ENCODE results near the gene GRAPL.
"Not testable (repeated sequence)": the region's sequence is repeated elsewhere in the genome, so short reads cannot be mapped to it uniquely, and the experiment has no call there.

The GRAPL gene

GRCh38 chr17:19189781-19190405, 62.5 kb downstream of the GRAPL start:
- not testable (repeated sequence) for DNase-seq

DNA sequence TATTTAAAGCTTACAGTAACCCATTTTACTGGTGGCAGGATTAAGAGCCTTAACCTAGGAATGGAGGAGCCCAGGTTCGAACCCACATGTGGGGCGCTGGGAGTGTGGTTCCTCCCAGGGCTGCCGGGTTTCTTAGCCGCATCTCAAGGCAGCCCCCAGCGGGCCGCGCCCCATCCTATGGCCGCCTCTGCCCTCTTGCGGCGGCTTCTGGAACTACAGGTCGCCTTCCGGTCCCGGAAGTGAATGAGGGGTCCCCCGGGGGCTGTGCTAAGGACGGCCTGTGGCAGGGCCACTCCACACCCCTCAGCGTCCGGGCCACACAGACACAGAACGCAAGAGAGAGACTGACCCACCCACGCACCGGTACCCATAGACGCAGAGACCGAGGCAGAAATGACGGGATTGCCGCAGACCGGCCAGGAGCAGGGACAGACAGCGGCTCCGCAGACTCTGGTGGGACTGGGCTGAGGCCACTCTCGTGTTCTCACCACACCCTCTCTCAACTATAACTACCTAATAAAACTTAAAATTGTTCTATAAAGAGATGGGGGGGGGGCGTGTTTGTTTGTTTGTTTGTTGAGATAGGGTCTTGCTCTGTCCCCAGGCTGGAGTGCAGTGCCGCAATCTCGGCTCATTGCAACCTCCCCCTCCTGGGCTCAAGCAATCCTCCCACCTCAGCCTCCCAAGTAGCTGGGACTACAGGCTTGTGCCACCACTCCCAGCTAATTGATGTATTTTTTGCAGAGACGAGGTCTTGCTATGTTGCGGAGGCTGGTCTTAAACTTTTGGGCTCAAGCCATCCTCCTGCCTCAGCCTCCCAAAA, 69.2 kb downstream of the GRAPL start:
- not testable (repeated sequence) for DNase-seq

GRCh38 chr17:19202448-19202847, 75.1 kb downstream of the GRAPL start:
- DNase-seq, result not testable (repeated sequence)

GRCh38 chr17:19203429-19203828, 76.0 kb downstream of the GRAPL start:
- DNase-seq, result not testable (repeated sequence)

Measured in CD4-positive, alpha-beta T cell treated with Interleukin-4 for 4 hours (primary cell).